HEK293 (cell line): ENCODE measurements around the gene DSE.
A peak's percentile ranks its signal among the peaks of the same experiment; 100 is the strongest.

Source experiments
- CTCF ChIA-PET: fragments of 350-600 bp; formaldehyde crosslinking; extraction: SDS; loops from one replicate; lab custom pipeline; 2021; ENCODE audit warnings: antibody characterized with exemption; lab: Yijun Ruan, JAX
- POLR2A ChIA-PET: fragments of 300-600 bp; formaldehyde crosslinking; extraction: SDS; loops from one replicate; lab custom pipeline; 2020; ENCODE audit warnings: antibody characterized with exemption, inconsistent platforms; lab: Yijun Ruan, JAX
- H3K27ac ChIP-seq: fragments of 200-500 bp; sonication (Bioruptor generic); 2 replicates; pipeline ENCODE4 v1.5.1; 2014; ENCODE audit warnings: low read depth, low read length, control low read depth, inconsistent platforms; ENCODE audit errors: extremely low read depth
- H3K36me3 ChIP-seq, 2 experiments: fragments of 200-500 bp in 1 of 2; sonication (Bioruptor generic) in 1 of 2; 1 replicate in 1 of 2; 2 replicates in 1 of 2; pipeline ENCODE4 v1.5.1; 2014 to 2017; ENCODE audit warnings: inconsistent platforms in 2 of 2, low read length in 2 of 2; ENCODE audit not compliant: control insufficient read depth in 2 of 2, insufficient read depth in 1 of 2
- H3K4me1 ChIP-seq: fragments of 200-500 bp; sonication (Bioruptor generic); 2 replicates; pipeline ENCODE4 v1.5.1; 2014; ENCODE audit warnings: mild to moderate bottlenecking, low read length, inconsistent platforms; ENCODE audit not compliant: control insufficient read depth, insufficient read depth
- H3K4me3 ChIP-seq: 2 replicates; pipeline ENCODE4 v1.5.1; 2011; ENCODE audit warnings: low read depth, mild to moderate bottlenecking, control low read depth, low read length, moderate library complexity
- H3K9me3 ChIP-seq: fragments of 200-500 bp; sonication (Bioruptor generic); 2 replicates; pipeline ENCODE4 v1.5.1; 2014; ENCODE audit warnings: low read depth, low read length, inconsistent platforms; ENCODE audit not compliant: control insufficient read depth, insufficient read depth
- KLF17 ChIP-seq: fragments of 450-650 bp; formaldehyde crosslinking; IDR thresholded peaks from 2 replicates; pipeline ENCODE4 v1.5.1; 2016; ENCODE audit warnings: missing biosample characterization, missing genetic modification characterization
- TRIM28 ChIP-seq: IDR thresholded peaks from 2 replicates; pipeline ENCODE4 v1.6.1; 2011; ENCODE audit warnings: low read length, control low read depth, borderline replicate concordance
- TSHZ1 ChIP-seq: fragments of 450-650 bp; formaldehyde crosslinking; IDR thresholded peaks from 2 replicates; pipeline ENCODE4 v1.5.1; 2016; ENCODE audit warnings: missing biosample characterization, missing genetic modification characterization, borderline replicate concordance
- ZBTB20 ChIP-seq: fragments of 450-650 bp; formaldehyde crosslinking; IDR thresholded peaks from 2 replicates; pipeline ENCODE4 v1.5.1; 2016; ENCODE audit warnings: missing biosample characterization, missing genetic modification characterization
- ZNF184 ChIP-seq: fragments of 450-650 bp; IDR thresholded peaks from 2 replicates; pipeline ENCODE4 v1.5.1; 2018; ENCODE audit warnings: missing biosample characterization, mild to moderate bottlenecking, missing genetic modification characterization
- ZNF26 ChIP-seq: fragments of 450-650 bp; formaldehyde crosslinking; IDR thresholded peaks from 2 replicates; pipeline ENCODE4 v1.5.1; 2016; ENCODE audit warnings: missing biosample characterization, missing genetic modification characterization
- ZNF274 ChIP-seq, 2 experiments: fragments of 200-500 bp in 1 of 2; fragments of 450-650 bp in 1 of 2; sonication (Bioruptor generic) in 1 of 2; formaldehyde crosslinking in 1 of 2; IDR thresholded peaks; 2 replicates each; pipeline versions ENCODE4 v1.5.1 to v1.6.1; 2014 to 2016; ENCODE audit warnings: borderline replicate concordance in 1 of 2, inconsistent platforms in 1 of 2, low read length in 1 of 2, missing biosample characterization in 1 of 2, missing genetic modification characterization in 1 of 2
- ZNF426 ChIP-seq: fragments of 450-650 bp; formaldehyde crosslinking; IDR thresholded peaks from 2 replicates; pipeline ENCODE4 v1.5.1; 2017; ENCODE audit warnings: missing biosample characterization, missing genetic modification characterization, mild to moderate bottlenecking, inconsistent platforms, moderate library complexity
- ZNF449 ChIP-seq: fragments of 450-650 bp; formaldehyde crosslinking; IDR thresholded peaks from 2 replicates; pipeline ENCODE4 v1.5.1; 2017; ENCODE audit warnings: missing biosample characterization, mild to moderate bottlenecking, missing genetic modification characterization, moderate library complexity
- ZNF501 ChIP-seq: fragments of 450-650 bp; formaldehyde crosslinking; IDR thresholded peaks from 2 replicates; pipeline ENCODE4 v1.5.1; 2016; ENCODE audit warnings: missing biosample characterization, missing genetic modification characterization
- ZNF549 ChIP-seq: fragments of 450-650 bp; IDR thresholded peaks from 2 replicates; pipeline ENCODE4 v1.5.1; 2018; ENCODE audit warnings: missing biosample characterization, missing genetic modification characterization, mild to moderate bottlenecking, inconsistent platforms, moderate library complexity
- ZNF558 ChIP-seq: fragments of 450-650 bp; formaldehyde crosslinking; IDR thresholded peaks from 2 replicates; pipeline ENCODE4 v1.5.1; 2016; ENCODE audit warnings: missing biosample characterization, missing genetic modification characterization
- ZNF639 ChIP-seq: fragments of 450-650 bp; formaldehyde crosslinking; IDR thresholded peaks from 2 replicates; pipeline ENCODE4 v1.5.1; 2016; ENCODE audit warnings: missing biosample characterization, missing genetic modification characterization
- ZNF658 ChIP-seq: fragments of 450-650 bp; formaldehyde crosslinking; IDR thresholded peaks from 2 replicates; pipeline ENCODE4; 2016; ENCODE audit warnings: missing biosample characterization, missing genetic modification characterization
- ZNF704 ChIP-seq: fragments of 450-650 bp; formaldehyde crosslinking; IDR thresholded peaks from 2 replicates; pipeline ENCODE4 v1.5.1; 2016; ENCODE audit warnings: missing biosample characterization, missing genetic modification characterization
- ZNF792 ChIP-seq: fragments of 450-650 bp; formaldehyde crosslinking; IDR thresholded peaks from 2 replicates; pipeline ENCODE4 v1.5.1; 2016; ENCODE audit warnings: missing biosample characterization, missing genetic modification characterization

Gene DSE

GRCh38 chr6:116405652-116406356 lies 35.1 kb downstream of the DSE start (continued):
- TF ChIP-seq ZNF704 (tag by site-specific recombination): no peak
- TF ChIP-seq ZNF792 (tag by site-specific recombination): no peak
- TF ChIP-seq ZNF558 (tag by site-specific recombination): no peak
- no peak for TF ChIP-seq ZNF501 (tag by site-specific recombination)
- no peak for TF ChIP-seq ZNF449 (tag by site-specific recombination)
- TF ChIP-seq ZNF426 (tag by site-specific recombination): no peak
- TF ChIP-seq ZNF549: no peak
- TF ChIP-seq KLF17 (tag by site-specific recombination): no peak
- peak; percentile 62; the same call in 1 of the 2 replicates for TF ChIP-seq ZNF184 (tag by site-specific recombination)
- TF ChIP-seq ZNF639 (tag by site-specific recombination): no peak
- no peak for TF ChIP-seq ZNF26
- no peak for TF ChIP-seq ZNF274 (IDR thresholded peaks at IDR 0.05; ENCODE audit: low read length)
- TF ChIP-seq ZNF274 (tag by site-specific recombination; IDR thresholded peaks at IDR 0.05; ENCODE audit: borderline replicate concordance): no peak
- TF ChIP-seq TRIM28: peak; percentile 94
- TF ChIP-seq ZNF658: no peak

- POLR2A ChIA-PET: no interaction called here
- TF ChIP-seq ZBTB20 (tag by site-specific recombination) (peak; percentile 69), TSHZ1 (tag by site-specific recombination) (no peak)
- Histone ChIP-seq H3K36me3 (peaks cover 0 to 6% of the 10 kb centered on the region in 2 experiments; a peak in 1 of 3 replicates), H3K4me3 (no peak overlapping the region), H3K9me3 (no peaks in the 10 kb centered on the region), H3K27ac (no peak overlapping the region), H3K4me1 (peaks cover 21% of the 10 kb centered on the region)
- CTCF ChIA-PET: interaction anchor here (0.6 kb wide), 1 partner anchor 117 kb away, joined by 5 read pairs; no protein-coding TSS in a partner anchor
Measured at GRCh38 chr6:116406678-116407345, 36.1 kb downstream of the DSE start.
